ENCODE measurements around the gene HHATL.

DNA sequence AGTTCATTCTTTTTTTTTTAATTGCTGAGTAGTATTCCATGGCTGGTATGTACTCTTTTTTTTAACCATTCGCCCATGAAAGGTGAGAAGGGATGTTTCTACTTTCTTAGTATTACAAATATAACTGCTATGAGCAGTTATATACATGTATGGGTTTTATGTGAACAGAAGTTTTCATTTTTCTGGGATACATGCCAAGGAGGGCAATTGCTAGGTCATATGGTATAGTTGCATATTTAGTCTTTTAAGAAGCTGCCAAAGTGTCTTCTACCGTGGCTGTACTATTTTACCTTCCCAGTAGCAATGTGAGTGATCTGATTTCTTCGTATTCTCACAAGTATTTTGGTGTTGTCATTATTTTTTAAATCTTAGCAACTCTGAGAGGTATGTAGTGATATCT is 28.5 kb downstream of the HHATL start:
- TF ChIP-seq POLR2A (IDR thresholded peaks at IDR 0.05; ENCODE audit: low read depth, low read length) (no peak), TAF1 (IDR thresholded peaks at IDR 0.05; ENCODE audit: low read depth, low read length) (no peak), SPI1 (IDR thresholded peaks at IDR 0.05; ENCODE audit: low read depth, low read length) (no peak), POLR2AphosphoS5 (IDR thresholded peaks at IDR 0.05; ENCODE audit: low read depth, low read length) (no peak), POU2F2 (IDR thresholded peaks at IDR 0.05; ENCODE audit: low read depth, low read length) (no peak)
